Globus pallidus (tissue), 1 donor: ENCODE measurements around the gene HDAC4.

Experiments
- DNase-seq: peaks from one replicate; pipeline ENCODE4 v3.0.0-alpha.2; 2015; ENCODE audit warnings: low spot score

The HDAC4 gene

DNA sequence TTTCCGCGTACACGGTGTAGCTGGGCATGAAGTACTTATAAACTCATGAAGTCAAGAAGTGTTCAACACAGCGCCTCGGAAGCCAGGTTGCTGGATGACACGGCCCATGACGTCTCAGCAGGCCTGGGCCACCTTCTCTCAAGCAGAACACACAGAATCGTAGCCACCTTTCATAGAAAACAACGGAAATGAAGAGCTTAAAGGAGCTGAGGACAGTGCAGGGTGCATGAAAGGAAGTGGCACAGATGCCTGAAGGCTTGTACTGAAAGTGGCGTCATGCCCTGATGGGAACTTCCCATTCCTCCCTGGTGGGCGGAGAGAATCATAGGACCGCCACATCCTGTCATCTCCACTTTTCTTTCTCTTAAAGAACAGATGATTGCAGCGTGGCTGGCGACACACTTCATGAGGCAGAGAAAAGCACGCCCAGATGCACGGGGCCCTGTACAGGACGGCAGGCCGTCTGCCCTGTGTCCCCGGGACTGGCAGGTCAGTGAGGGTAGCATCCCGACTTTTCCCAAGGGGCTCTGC is 31.1 kb downstream of the HDAC4 start:
- no peak for DNase-seq

DNA sequence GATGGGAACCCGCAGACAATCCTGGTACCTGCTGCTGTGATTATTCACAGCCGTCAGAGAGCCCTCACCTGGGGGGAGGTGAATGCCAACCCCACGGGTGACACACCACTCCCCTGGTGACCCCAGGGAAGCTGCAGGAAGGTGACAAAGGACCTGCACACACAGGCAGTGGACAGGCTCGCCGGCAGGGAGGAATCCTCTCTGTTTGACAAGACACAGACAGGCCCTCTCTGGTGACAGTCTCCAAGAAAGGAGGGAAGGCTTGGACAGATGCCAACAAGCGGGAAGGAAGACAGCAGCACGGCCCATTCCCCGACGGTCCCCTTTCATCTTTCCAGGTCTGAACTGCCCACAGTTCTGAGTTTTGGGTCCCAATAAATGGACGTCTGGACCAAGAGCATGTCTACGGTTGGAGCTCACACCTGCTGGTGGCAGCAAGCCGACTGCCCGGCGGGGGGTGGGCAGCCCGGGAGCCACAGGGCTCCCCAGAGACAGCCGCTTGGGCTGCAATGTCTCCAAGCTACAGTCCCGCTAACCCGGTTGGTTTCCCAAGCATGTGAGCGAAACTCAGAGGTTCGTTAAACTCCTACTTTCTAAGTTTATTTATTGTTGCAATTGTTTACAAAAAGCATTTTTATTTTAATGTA is 31.8 kb downstream of the HDAC4 start:
- no peak for DNase-seq

- DNase-seq: no peak
Observed at GRCh38 chr2:239368321-239368720, 32.5 kb downstream of the HDAC4 start.

DNA sequence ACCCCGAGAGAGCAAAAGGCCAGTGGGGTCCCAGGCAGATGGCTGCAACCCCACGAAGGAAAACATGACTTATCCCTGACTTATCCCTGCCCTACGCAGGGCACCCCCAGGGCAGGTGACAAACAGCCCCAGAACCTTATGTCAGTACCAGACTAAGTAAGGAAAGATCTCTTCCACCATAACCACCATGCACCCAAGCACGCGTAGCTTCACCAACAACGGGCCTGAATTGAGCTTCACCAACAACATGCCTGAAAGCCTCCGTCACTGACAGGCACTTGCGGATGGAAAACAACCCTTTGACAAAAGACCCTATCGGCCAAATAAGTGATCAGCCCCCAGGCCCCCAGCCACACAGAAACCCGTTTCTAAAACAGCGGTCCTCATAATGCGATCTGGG is 34.1 kb downstream of the HDAC4 start:
- DNase-seq: no peak

DNA sequence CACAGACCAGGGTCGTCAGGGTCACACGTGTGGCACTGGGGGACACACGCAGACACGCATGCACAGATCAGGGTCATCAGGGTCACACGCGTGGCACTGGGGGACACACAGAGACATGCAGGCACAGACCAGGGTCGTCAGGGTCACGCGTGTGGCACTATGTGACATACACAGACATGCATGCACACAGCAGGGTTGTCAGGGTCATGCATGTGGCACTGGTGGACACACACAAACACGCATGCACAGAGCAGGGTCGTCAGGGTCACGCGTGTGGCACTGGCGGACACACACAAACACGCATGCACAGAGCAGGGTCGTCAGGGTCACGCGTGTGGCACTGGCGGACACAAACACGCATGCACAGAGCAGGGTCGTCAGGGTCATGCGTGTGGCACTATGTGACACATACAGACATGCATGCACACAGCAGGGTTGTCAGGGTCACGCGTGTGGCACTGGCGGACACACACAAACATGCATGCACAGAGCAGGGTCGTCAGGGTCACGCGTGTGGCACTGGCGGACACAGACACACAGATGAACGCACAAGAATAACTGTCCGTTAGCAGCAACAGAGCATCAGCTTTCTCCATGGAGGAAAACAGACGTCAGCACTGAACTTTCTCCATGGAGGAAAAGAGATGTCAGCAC is 34.9 kb downstream of the HDAC4 start:
- no peak for DNase-seq

DNA sequence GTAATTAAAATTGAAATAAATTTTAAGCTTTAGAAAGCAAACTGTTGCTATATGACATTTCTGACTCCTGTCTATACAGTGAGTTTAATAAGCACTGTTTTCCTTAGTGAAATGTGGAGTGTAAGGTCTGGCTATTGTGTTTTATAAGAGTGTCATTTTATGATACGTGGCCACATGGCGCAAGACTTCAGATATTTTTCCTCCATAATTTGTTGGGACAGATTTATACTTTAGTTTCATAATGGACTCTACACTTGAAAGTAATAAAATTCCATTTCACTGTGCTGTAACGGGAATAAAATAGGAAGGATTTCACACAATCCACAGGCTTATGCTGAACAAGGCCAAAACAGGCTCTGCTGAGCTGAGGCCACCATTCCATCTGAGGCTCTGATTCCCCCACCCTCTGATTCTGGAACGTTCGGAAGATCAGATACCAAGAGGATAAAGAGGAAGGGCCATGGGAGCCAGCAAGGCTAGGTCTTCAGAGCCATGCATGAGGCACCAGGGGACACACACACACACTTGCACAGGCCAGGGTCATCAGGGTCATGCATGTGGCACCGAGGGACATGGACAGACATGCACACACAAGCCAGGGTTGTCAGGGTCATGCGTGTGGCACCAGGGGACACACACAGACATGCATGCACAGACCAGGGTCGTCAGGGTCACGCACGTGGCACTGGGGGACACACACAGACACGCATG is 35.6 kb downstream of the HDAC4 start:
- DNase-seq: no peak

GRCh38 chr2:239363946-239364637 is 36.7 kb downstream of the HDAC4 start:
- DNase-seq: no peak

DNA sequence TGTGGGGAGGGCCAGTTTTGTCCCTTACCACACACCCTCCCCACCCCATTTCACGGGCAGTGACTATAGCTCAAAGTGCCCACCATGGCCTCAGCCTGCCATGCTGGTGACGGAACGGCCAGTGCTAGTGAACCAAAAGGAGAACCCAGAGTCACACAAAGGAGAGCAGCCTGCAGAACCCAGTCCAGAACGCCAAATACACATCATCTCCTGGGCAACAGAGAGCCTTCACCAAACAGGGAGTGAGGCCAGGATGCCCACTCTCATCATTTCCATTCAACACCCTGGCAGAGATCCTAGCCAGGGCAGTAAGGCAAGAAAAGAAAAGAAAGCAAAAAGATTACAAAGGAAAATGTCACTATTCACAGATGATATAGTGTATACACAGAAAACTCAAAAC is 38.3 kb downstream of the HDAC4 start:
- DNase-seq: no peak

DNA sequence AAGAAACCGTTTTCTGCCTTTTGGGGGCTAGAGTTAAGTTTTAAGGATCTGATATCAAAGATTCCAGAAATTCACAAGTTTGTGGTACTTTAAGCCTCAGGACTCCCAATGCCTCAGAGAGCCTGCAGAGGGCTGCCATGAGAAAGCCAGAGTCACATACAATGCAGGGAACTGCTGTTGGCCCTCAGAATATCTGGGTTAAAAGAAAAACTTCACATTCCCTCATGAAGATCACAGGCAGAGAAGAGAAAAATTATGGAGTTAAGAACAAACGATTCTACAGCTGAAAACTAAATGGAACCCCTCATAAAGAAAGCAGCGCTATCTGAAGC is 39.5 kb downstream of the HDAC4 start:
- DNase-seq: peak; percentile 54

DNA sequence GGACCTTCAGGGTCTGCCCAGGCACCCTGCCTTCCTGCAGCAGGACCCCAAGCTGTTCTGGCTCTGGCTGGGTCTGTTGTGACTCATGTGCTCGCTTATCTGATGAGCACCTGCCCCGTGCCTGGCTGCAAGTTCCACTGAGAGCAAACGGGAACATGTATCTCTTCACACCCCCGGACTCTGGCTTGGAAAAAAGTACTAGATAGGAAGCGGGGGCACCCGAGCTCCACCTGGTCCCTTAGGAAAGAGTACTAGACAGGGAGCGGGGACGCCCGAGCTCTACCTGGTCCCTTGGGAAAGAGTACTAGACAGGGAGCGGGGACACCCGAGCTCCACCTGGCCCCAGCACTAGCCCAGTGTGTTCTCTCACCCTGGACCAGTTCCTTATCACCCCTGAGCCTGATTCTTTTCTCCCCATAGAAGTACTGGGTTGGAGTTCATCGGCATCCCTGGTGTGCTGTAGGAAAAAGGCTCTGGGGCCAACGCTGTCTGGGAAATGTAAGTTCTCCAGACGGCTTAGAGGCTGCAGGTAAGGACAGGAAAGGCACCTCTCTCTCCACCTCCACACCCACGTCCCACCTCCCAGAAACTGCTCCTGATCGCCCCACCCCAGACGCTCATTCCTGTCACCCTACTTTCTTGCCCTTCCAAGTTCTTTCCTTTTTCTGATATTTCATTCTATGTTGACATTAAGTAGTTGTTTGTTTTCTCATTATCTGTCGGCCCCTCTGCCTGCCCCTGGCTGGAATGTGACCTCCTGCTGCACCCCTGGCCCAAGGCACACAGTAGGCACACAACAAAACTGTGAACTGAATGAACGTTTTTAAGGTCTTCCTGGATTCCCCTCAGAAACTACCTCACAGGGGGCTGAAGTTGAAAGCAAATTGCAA is 40.2 kb downstream of the HDAC4 start:
- DNase-seq: no peak

GRCh38 chr2:239360008-239360407 is 40.8 kb downstream of the HDAC4 start:
- no peak for DNase-seq

DNA sequence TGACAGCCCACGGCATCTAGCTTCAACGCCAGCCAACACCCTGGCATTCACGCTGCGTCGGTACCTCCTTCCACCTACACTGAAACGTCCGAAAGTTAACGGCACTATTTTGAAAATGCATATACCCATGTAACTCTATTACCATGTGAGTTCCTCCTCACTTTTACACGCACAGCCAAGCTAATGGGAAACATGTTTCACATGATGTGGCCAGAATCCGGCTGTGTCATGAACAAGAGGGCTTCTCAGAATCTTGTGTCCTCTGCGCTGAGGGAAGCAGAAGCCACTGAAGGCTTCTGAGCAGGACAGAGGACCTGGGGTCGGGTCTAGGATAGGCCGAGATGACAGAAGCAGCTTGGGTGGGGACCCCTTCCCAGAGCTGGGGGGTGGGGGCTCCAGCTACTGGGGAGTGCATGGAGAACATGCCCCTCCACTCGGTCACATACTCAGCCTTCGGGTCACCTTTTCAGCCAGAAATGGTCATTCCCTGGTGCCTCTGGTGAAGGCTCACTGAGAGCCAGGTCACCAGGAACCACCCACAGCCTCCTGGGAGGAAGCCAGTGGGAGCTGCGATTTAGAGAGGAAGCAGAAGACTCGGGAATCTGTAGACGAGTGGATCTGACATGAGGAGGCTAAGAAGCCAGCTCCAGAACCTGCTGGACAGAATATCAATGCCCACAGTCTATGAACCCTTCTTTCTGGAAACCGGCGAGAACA is 41.5 kb downstream of the HDAC4 start:
- no peak for DNase-seq

DNA sequence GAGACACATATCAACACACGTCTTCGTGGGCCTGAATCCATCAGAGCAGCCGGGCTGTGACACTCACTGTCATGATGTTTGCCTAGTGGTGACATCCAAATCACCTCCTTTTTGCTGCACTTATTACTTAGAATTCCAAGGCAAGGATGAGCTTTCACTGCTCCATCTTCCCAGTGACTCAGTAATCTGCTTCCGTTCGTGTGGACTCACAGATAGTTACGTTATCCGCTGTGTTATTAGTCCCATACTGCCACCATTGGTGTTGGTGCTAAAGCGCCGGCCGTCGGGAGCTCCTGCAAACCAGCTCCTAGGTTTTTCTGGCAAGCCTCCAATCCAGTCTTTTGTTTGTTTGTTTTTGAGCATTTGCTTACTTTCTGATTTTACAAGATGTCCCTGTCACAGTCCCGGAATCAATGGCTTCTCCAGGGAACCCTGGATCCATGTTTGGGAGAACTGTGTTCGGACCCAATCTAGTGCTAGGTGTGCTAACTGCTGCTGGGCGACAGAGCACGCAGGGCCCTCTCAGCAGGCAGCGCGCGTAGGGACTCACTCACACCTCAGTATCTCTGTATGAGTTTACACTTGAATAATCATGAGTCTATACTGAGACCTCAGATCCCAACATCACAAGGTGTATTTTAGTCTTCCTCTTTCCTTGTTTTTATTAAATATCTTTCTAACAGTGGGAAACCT is 42.6 kb downstream of the HDAC4 start:
- DNase-seq: peak; percentile 77

DNA sequence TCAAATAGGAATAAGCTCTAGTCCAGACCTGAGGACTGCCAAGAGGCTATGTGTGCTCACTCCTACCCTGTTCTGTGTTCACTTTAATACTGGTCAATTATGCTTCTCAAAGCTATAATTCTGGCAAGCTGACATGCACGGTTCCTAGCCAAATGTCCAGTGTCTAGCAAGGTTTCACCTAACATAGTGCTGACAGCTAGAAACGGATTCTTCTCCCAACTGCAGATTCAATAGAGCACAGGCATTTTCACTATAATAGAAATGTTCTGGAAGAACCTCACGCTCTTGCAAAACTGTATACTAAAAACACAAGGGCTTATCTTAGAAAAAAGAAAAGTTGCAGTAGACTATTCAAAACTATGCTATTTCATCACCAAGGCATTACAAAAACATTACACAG is 45.1 kb downstream of the HDAC4 start:
- DNase-seq: no peak

GRCh38 chr2:239355139-239355538 is 45.7 kb downstream of the HDAC4 start:
- no peak for DNase-seq

GRCh38 chr2:239354791-239355136 is 46.1 kb downstream of the HDAC4 start:
- DNase-seq: no peak

- DNase-seq: no peak
Observed at GRCh38 chr2:239354132-239354790, 46.6 kb downstream of the HDAC4 start.

- no peak for DNase-seq
Observed at GRCh38 chr2:239353692-239354091, 47.1 kb downstream of the HDAC4 start.

- DNase-seq: no peak
Observed at GRCh38 chr2:239351687-239352086, 49.1 kb downstream of the HDAC4 start.
